Measurements from ENCODE around the gene GPC3.

DNA sequence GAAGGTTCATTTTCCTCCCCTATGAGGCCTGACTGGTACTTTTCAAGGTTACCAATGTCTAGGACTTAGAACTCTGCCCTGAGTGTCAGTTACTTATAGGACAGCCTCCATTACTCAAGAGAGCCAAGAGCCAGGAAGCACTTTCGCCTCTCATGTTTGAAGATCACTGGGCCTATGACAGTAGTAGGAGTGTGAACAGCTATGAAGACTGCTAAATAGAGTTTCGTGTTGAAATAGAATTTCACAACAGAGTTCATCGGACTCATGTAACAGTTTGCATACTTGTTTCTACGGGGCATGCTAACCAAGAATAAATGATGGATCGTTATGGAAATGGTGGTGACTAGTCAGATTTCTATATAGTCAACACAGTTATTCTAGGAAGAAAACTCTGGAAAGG is 472.3 kb downstream of the GPC3 start:
- TF ChIP-seq, protein P1, sequence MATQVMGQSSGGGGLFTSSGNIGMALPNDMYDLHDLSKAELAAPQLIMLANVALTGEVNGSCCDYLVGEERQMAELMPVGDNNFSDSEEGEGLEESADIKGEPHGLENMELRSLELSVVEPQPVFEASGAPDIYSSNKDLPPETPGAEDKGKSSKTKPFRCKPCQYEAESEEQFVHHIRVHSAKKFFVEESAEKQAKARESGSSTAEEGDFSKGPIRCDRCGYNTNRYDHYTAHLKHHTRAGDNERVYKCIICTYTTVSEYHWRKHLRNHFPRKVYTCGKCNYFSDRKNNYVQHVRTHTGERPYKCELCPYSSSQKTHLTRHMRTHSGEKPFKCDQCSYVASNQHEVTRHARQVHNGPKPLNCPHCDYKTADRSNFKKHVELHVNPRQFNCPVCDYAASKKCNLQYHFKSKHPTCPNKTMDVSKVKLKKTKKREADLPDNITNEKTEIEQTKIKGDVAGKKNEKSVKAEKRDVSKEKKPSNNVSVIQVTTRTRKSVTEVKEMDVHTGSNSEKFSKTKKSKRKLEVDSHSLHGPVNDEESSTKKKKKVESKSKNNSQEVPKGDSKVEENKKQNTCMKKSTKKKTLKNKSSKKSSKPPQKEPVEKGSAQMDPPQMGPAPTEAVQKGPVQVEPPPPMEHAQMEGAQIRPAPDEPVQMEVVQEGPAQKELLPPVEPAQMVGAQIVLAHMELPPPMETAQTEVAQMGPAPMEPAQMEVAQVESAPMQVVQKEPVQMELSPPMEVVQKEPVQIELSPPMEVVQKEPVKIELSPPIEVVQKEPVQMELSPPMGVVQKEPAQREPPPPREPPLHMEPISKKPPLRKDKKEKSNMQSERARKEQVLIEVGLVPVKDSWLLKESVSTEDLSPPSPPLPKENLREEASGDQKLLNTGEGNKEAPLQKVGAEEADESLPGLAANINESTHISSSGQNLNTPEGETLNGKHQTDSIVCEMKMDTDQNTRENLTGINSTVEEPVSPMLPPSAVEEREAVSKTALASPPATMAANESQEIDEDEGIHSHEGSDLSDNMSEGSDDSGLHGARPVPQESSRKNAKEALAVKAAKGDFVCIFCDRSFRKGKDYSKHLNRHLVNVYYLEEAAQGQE (IDR thresholded peaks at IDR 0.05; ENCODE audit: low read depth): no peak
- TF ChIP-seq NFIC (IDR thresholded peaks at IDR 0.05): no peak

Data from Ishikawa (cell line).